Endothelial cell of umbilical vein (primary cell): Measurements from ENCODE around the gene ADCY2.

ENCODE experiments used
- EZH2 ChIP-seq: IDR thresholded peaks from 2 replicates; pipeline ENCODE4 v1.6.1; 2012; ENCODE audit warnings: borderline replicate concordance, low read depth, mild to moderate bottlenecking, moderate library complexity, low read length, inconsistent platforms; ENCODE audit not compliant: severe bottlenecking
- FOS ChIP-seq: IDR thresholded peaks from 2 replicates; pipeline ENCODE4 v1.6.1; 2011; ENCODE audit warnings: mild to moderate bottlenecking, low read length, moderate library complexity, borderline replicate concordance; ENCODE audit not compliant: insufficient read depth
- TF ChIP-seq, protein P1 (sequence below), 2 donors: IDR thresholded peaks; 1 replicate in 1 of 2; 2 replicates in 1 of 2; pipeline ENCODE4 v1.5.1; 2011; ENCODE audit warnings: low read length in 2 of 2, mild to moderate bottlenecking in 2 of 2, moderate library complexity in 2 of 2, control low read depth in 1 of 2, inconsistent platforms in 1 of 2, low read depth in 1 of 2; ENCODE audit not compliant: insufficient read depth in 1 of 2; ENCODE audit errors: extremely low read depth in 1 of 2
- TF ChIP-seq, protein P2 (sequence below): IDR thresholded peaks from 2 replicates; pipeline ENCODE4 v1.6.1; 2011; ENCODE audit not compliant: insufficient read depth, insufficient read length

DNA sequence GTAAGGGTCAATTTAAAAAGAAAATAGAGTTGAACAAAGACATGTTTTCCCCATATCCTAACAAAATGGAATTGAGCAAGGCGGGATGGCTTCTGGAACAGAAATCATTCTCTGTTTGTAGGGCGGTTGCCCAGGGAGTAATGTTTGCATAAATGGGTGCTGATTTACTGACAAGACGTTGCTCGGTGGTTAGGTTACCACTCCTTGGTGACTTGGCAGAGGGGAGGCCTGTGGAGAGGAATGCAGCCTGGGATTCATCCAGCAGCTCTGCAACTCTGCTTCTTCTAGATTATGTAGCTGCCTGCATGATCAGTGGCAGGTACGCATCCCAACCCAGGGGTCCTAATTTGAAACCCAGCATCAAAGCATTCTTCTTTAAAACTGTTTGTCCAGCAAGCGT, 254.8 kb downstream of the ADCY2 start:
- TF ChIP-seq, protein P1, sequence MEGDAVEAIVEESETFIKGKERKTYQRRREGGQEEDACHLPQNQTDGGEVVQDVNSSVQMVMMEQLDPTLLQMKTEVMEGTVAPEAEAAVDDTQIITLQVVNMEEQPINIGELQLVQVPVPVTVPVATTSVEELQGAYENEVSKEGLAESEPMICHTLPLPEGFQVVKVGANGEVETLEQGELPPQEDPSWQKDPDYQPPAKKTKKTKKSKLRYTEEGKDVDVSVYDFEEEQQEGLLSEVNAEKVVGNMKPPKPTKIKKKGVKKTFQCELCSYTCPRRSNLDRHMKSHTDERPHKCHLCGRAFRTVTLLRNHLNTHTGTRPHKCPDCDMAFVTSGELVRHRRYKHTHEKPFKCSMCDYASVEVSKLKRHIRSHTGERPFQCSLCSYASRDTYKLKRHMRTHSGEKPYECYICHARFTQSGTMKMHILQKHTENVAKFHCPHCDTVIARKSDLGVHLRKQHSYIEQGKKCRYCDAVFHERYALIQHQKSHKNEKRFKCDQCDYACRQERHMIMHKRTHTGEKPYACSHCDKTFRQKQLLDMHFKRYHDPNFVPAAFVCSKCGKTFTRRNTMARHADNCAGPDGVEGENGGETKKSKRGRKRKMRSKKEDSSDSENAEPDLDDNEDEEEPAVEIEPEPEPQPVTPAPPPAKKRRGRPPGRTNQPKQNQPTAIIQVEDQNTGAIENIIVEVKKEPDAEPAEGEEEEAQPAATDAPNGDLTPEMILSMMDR (IDR thresholded peaks at IDR 0.05; ENCODE audit: extremely low read depth in 1 of 2, insufficient read depth in 1 of 2, low read depth in 1 of 2, low read length in 2 of 2) = no peak
- TF ChIP-seq FOS = no peak
- TF ChIP-seq, protein P2, sequence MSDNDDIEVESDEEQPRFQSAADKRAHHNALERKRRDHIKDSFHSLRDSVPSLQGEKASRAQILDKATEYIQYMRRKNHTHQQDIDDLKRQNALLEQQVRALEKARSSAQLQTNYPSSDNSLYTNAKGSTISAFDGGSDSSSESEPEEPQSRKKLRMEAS = no peak
- TF ChIP-seq EZH2 = no peak
